ENCODE measurements around the gene CTDP1. TPM values are rescaled to one million over a fixed set of nuclear protein-coding genes. Genes with fewer than 3 reads are reported as not detected.

The CTDP1 gene
- total and polyA plus RNA-seq, 4 donors: 18.8 to 30.5 (median 21.7) TPM

- no peaks in the 10 kb centered on the region for H3K27me3 ChIP-seq (ENCODE audit: control insufficient read depth in 3 of 3, insufficient read depth in 3 of 3, low read length in 2 of 3)
- H3K4me3 ChIP-seq: no peak overlapping the region
- H3K9ac ChIP-seq (ENCODE audit: insufficient read depth in 1 of 2, low read length in 2 of 2): no peak overlapping the region
- TF ChIP-seq CTCF (IDR thresholded peaks at IDR 0.05; ENCODE audit: control extremely low read depth, extremely low read depth): no peak
- 63 to 74% methylated on average over 16 of the region's 16 CpGs for whole genome bisulfite sequencing, 2 donors
- no peak overlapping the region for H3K27ac ChIP-seq (ENCODE audit: low read depth in 1 of 2, low read length in 1 of 2)
- ATAC-seq (ENCODE audit: insufficient read depth, low FRiP score) (no peak), DNase-seq (no peak)
- H3K9me3 ChIP-seq (ENCODE audit: control insufficient read depth in 4 of 4, insufficient read depth in 3 of 4, low read length in 3 of 4): peaks cover 0 to 26% (median 0%) of the 10 kb centered on the region in 4 donors
- no peaks in the 10 kb centered on the region for H3K36me3 ChIP-seq (ENCODE audit: control insufficient read depth in 4 of 4, insufficient read depth in 4 of 4, low read length in 4 of 4)
- H3K4me1 ChIP-seq (ENCODE audit: control insufficient read depth in 5 of 5, insufficient read depth in 5 of 5, low read length in 5 of 5): no peaks in the 10 kb centered on the region
Measured at GRCh38 chr18:79766308-79766707, 86.7 kb downstream of the CTDP1 start.

- TF ChIP-seq CTCF (IDR thresholded peaks at IDR 0.05; ENCODE audit: control extremely low read depth, extremely low read depth): no peak
- WGBS, 2 donors: 68 to 76% methylated on average over 3 of the region's 3 CpGs
- H3K4me1 ChIP-seq (ENCODE audit: control insufficient read depth in 5 of 5, insufficient read depth in 5 of 5, low read length in 5 of 5): no peaks in the 10 kb centered on the region
- peaks cover 0 to 25% (median 0%) of the 10 kb centered on the region in 4 donors for H3K9me3 ChIP-seq (ENCODE audit: control insufficient read depth in 4 of 4, insufficient read depth in 3 of 4, low read length in 3 of 4)
- ATAC-seq (ENCODE audit: insufficient read depth, low FRiP score) (no peak), DNase-seq (no peak)
- no peak overlapping the region for H3K9ac ChIP-seq (ENCODE audit: insufficient read depth in 1 of 2, low read length in 2 of 2)
- H3K27ac ChIP-seq (ENCODE audit: low read depth in 1 of 2, low read length in 1 of 2): no peak overlapping the region
- no peaks in the 10 kb centered on the region for H3K36me3 ChIP-seq (ENCODE audit: control insufficient read depth in 4 of 4, insufficient read depth in 4 of 4, low read length in 4 of 4)
- H3K4me3 ChIP-seq: no peak overlapping the region
- no peaks in the 10 kb centered on the region for H3K27me3 ChIP-seq (ENCODE audit: control insufficient read depth in 3 of 3, insufficient read depth in 3 of 3, low read length in 2 of 3)
Measured at GRCh38 chr18:79768745-79769144, 89.1 kb downstream of the CTDP1 start.

- peaks cover 0 to 3% (median 0%) of the 10 kb centered on the region in 3 donors for H3K27me3 ChIP-seq (ENCODE audit: control insufficient read depth in 3 of 3, insufficient read depth in 3 of 3, low read length in 2 of 3)
- 88 to 89% methylated on average over 31 of the region's 31 CpGs for WGBS, 2 donors
- no peaks in the 10 kb centered on the region for H3K36me3 ChIP-seq (ENCODE audit: control insufficient read depth in 4 of 4, insufficient read depth in 4 of 4, low read length in 4 of 4)
- TF ChIP-seq CTCF (IDR thresholded peaks at IDR 0.05; ENCODE audit: control extremely low read depth, extremely low read depth): no peak
- H3K9ac ChIP-seq (ENCODE audit: insufficient read depth in 1 of 2, low read length in 2 of 2): no peak overlapping the region
- H3K4me3 ChIP-seq: no peak overlapping the region
- no peak overlapping the region for H3K27ac ChIP-seq (ENCODE audit: low read depth in 1 of 2, low read length in 1 of 2)
- ATAC-seq (ENCODE audit: insufficient read depth, low FRiP score) (no peak), DNase-seq (no peak)
- no peaks in the 10 kb centered on the region for H3K4me1 ChIP-seq (ENCODE audit: control insufficient read depth in 5 of 5, insufficient read depth in 5 of 5, low read length in 5 of 5)
- H3K9me3 ChIP-seq (ENCODE audit: control insufficient read depth in 4 of 4, insufficient read depth in 3 of 4, low read length in 3 of 4): peaks cover 0 to 25% (median 0%) of the 10 kb centered on the region in 4 donors
Measured at GRCh38 chr18:79769698-79770500, 90.3 kb downstream of the CTDP1 start.

Measured in lung (tissue), 12 donors.